ENCODE results near the gene CFAP46. TPM values are rescaled to one million over a fixed set of nuclear protein-coding genes. Genes with fewer than 3 reads are reported as not detected.
"Not testable (repeated sequence)": the region's sequence is repeated elsewhere in the genome, so short reads cannot be mapped to it uniquely, and the experiment has no call there.

CFAP46 gene
- total RNA-seq, 2 experiments from 2014 or later = 0.34 TPM; not detected in 1

DNA sequence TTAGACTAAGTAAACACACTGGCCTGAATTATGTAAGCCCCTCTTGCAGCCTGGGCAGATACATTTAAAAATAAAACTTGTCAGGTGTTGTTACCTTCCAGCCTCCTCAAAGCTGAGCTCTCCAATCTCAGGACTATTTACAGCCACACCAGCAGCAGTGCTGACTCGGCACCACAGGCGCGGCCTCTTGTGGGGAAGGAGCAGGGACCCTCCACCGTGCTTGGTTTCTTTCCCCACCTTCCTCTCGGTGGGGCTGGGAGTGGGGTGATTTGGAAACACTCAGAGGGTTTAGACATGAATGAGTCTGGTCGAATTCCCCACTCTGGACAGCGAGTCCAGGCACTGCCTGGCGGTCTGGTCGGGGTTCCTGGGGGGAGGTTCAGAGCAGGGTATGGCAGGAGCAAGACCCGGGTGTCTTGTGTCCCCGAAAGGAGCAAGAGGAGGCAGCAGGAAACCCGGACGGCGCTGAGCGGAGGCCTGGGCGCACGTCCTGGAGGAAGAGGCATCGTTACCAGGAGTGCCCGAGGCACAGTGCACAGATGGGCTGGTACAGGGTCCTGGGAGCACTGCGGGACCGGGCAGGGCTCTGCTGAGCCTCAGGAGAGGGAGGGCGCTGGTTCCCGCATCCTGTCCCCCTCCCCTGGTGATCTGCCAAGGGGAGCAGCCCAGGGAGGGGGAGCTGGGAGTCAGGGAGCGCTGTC, 29.2 kb upstream of the CFAP46 start:
- ATAC-seq = no peak
- CTCF ChIA-PET = interaction anchor here (0.9 kb wide), 1 partner anchor 32 kb away, joined by 3 read pairs; no protein-coding TSS in a partner anchor
- H3K27ac Mint-ChIP-seq = no peak overlapping the region
- no peaks in the 10 kb centered on the region for H3K4me1 Mint-ChIP-seq (ENCODE audit: low read depth)
- intact Hi-C loops (cut with micrococcal nuclease) = no loop called here
- H3K36me3 Mint-ChIP-seq (ENCODE audit: low read depth) = no peaks in the 10 kb centered on the region
- H3K4me3 Mint-ChIP-seq = no peak overlapping the region
- POLR2A ChIA-PET = no interaction called here
- TF ChIP-seq, protein P1, sequence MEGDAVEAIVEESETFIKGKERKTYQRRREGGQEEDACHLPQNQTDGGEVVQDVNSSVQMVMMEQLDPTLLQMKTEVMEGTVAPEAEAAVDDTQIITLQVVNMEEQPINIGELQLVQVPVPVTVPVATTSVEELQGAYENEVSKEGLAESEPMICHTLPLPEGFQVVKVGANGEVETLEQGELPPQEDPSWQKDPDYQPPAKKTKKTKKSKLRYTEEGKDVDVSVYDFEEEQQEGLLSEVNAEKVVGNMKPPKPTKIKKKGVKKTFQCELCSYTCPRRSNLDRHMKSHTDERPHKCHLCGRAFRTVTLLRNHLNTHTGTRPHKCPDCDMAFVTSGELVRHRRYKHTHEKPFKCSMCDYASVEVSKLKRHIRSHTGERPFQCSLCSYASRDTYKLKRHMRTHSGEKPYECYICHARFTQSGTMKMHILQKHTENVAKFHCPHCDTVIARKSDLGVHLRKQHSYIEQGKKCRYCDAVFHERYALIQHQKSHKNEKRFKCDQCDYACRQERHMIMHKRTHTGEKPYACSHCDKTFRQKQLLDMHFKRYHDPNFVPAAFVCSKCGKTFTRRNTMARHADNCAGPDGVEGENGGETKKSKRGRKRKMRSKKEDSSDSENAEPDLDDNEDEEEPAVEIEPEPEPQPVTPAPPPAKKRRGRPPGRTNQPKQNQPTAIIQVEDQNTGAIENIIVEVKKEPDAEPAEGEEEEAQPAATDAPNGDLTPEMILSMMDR (IDR thresholded peaks at IDR 0.05) = no peak
- H3K27me3 Mint-ChIP-seq = peaks cover 13% of the 10 kb centered on the region
- DNase-seq = no peak
- no peaks in the 10 kb centered on the region for H3K9me3 Mint-ChIP-seq

DNA sequence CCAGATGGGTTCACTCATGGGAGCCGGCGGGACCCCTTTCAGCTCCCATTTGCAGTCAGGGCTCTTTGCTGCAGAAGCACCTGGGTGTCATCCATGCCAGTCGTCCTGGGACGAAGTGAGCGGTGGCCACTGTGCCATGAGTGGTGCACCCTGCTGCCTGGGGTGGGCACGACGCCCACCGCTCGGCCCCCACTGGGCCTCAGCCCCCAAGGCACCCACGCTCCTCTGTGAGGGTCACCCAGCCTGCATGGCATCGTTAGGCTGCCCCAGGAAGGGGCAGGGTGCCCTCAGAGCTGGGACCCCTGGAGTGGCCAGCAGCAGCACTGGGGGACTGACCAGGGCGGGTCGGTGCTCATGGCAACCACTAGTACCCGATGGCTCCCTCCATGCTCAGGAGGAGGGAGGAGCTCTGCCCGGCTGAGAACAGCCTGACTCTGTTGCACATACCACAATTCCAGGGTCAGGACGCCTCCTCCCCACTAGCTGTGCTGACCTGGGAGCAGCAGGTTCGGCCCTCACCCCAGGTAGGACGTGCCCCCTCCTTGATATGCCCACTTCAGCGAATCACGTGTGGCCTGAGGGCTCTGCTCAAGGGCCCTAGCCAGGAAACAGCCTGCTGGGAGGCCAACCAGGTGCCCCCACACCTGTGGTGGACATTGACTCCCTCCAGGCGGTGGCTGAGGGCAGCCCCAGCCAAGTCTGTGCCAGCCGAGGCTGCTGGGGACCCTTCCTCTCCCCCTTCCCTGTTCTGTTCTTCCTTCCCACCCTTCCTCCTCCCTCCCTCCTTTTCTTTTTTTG, 28.5 kb upstream of the CFAP46 start:
- no peak overlapping the region for H3K4me3 Mint-ChIP-seq
- no peaks in the 10 kb centered on the region for H3K36me3 Mint-ChIP-seq (ENCODE audit: low read depth)
- H3K27me3 Mint-ChIP-seq = peaks cover 13% of the 10 kb centered on the region
- DNase-seq = no peak
- no peaks in the 10 kb centered on the region for H3K4me1 Mint-ChIP-seq (ENCODE audit: low read depth)
- ChIA-PET POLR2A (no interaction called here), CTCF (no interaction called here)
- ATAC-seq = no peak
- intact Hi-C loops (cut with micrococcal nuclease) = no loop called here
- TF ChIP-seq, protein P1 (IDR thresholded peaks at IDR 0.05) = no peak
- no peak overlapping the region for H3K27ac Mint-ChIP-seq
- H3K9me3 Mint-ChIP-seq = no peaks in the 10 kb centered on the region

DNA sequence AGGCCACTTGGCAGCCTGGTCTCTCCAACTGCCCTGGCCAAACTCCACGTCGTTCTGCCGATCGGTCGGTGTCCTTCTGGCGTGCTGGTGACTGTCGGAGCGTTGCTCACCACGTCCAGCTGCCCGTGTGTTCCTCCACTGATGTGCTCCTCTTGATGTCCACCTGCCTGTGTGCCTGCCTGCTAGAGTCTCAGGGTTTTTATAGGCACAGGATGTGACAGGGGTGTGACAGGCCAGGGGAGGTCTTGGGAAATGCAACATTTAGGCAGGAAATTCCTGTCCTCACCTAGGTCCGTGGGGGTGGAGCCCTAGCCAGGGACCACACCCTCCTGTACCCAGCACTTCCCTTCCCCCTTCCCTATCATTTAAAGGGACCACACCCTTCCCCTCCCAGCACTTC, 25.2 kb upstream of the CFAP46 start:
- POLR2A ChIA-PET = no interaction called here
- DNase-seq = no peak
- CTCF ChIA-PET = no interaction called here

DNA sequence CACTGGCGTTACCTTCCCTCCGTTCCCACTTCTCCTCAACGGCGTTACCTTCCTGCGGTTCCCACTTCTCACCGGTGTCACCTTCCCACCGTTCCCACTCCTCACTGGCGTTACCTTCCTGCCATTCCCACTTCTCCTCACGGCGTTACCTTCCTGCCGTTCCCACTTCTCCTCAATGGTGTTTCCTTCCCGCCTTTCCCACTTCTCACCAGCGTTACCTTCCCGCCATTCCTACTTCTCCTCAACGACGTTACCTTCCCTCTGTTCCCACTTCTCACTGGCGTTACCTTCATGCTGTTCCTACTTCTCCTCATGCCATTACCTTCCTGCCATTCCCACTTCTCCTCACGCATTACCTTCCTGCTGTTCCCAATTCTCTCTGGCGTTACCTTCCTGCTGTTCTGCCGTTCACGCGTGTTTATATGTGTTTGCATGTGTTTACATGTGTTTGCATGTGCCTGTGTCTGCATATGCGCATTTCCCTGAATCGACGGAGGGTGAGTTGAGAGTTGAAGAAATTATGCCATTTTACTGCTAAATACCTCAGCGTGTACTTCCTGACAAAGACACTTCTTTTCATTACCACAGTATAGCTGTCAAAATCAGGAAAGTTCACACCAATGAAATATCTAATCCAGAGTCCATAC, 23.2 kb upstream of the CFAP46 start:
- TF ChIP-seq, protein P1 (IDR thresholded peaks at IDR 0.05) = no peak
- Mint-ChIP-seq H3K27ac (no peak overlapping the region), H3K9me3 (no peaks in the 10 kb centered on the region), H3K27me3 (peaks cover 11% of the 10 kb centered on the region), H3K4me1 (ENCODE audit: low read depth) (peaks cover 19% of the 10 kb centered on the region), H3K36me3 (ENCODE audit: low read depth) (no peaks in the 10 kb centered on the region), H3K4me3 (no peak overlapping the region)
- ATAC-seq (no peak), DNase-seq (no peak)
- ChIA-PET POLR2A (no interaction called here), CTCF (no interaction called here)
- intact Hi-C loops (cut with micrococcal nuclease) = no loop called here

More for the DNA sequence above, 25.2 kb upstream of the CFAP46 start:
- no peak for ATAC-seq
- TF ChIP-seq, protein P1 (IDR thresholded peaks at IDR 0.05) = no peak
- Mint-ChIP-seq H3K4me1 (ENCODE audit: low read depth) (peaks cover 10% of the 10 kb centered on the region), H3K36me3 (ENCODE audit: low read depth) (no peaks in the 10 kb centered on the region), H3K27ac (no peak overlapping the region), H3K4me3 (no peak overlapping the region), H3K9me3 (no peaks in the 10 kb centered on the region), H3K27me3 (peaks cover 16% of the 10 kb centered on the region)
- intact Hi-C loops (cut with micrococcal nuclease) = no loop called here

DNA sequence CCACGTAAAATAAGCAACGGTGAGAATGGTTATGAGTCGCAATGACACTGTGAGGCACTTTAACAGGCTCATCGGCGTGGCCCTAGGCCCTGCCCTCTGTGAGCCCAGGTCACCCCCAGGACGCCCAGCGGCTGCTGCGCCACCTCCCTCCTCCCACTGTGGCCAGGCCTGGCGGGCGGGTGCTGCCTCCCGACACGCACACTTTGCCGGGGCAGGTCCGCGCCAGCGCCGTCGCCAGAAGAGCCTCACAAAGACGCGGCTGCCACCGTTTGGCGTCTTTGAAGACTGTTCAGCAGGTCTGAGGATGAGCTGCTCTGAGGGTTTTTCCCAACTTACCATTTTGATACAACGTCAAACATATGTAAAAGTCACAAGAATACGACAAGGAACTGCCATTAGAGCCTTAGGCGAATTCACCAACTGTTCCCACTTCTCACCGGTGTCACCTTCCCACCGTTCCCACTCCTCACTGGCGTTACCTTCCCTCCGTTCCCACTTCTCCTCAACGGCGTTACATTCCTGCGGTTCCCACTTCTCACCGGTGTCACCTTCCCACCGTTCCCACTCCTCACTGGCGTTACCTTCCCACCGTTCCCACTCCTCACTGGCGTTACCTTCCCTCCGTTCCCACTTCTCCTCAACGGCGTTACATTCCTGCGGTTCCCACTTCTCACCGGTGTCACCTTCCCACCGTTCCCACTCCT, 22.5 kb upstream of the CFAP46 start:
- DNase-seq; H3K27ac Mint-ChIP-seq; H3K9me3 Mint-ChIP-seq; CTCF ChIA-PET; intact Hi-C loops (cut with micrococcal nuclease); ATAC-seq; H3K36me3 Mint-ChIP-seq (ENCODE audit: low read depth); POLR2A ChIA-PET; H3K4me3 Mint-ChIP-seq: not testable (repeated sequence)
- peaks cover 19% of the 10 kb centered on the region for H3K4me1 Mint-ChIP-seq (ENCODE audit: low read depth)
- H3K27me3 Mint-ChIP-seq = peaks cover 11% of the 10 kb centered on the region

Measured in activated CD8-positive, alpha-beta T cell treated with anti-CD3 and anti-CD28 coated beads for 36 hours (primary cell).